Measurements from ENCODE around the gene CHRNB2.

The CHRNB2 gene

GRCh38 chr1:154614247-154614646, 46.7 kb downstream of the CHRNB2 start:
- no peak for DNase-seq

- no peak for DNase-seq
These were observed 47.3 kb downstream of the CHRNB2 start for GRCh38 chr1:154614901-154615300.

GRCh38 chr1:154615411-154615810, 47.8 kb downstream of the CHRNB2 start:
- no peak for DNase-seq

- no peak for DNase-seq
These were observed 49.2 kb downstream of the CHRNB2 start for GRCh38 chr1:154616659-154617345.

- no peak for DNase-seq
These were observed 51.8 kb downstream of the CHRNB2 start for GRCh38 chr1:154619181-154619948.

GRCh38 chr1:154620751-154621150, 53.2 kb downstream of the CHRNB2 start:
- DNase-seq: no peak

- DNase-seq: no peak
These were observed 54.3 kb downstream of the CHRNB2 start for GRCh38 chr1:154621875-154622274.

- no peak for DNase-seq
These were observed 55.0 kb downstream of the CHRNB2 start for GRCh38 chr1:154622503-154623039.

GRCh38 chr1:154623358-154623757, 55.8 kb downstream of the CHRNB2 start:
- no peak for DNase-seq

GRCh38 chr1:154624746-154625643, 57.4 kb downstream of the CHRNB2 start:
- peak; percentile 55 for DNase-seq

GRCh38 chr1:154626456-154627256, 59.1 kb downstream of the CHRNB2 start:
- DNase-seq: no peak

- DNase-seq: peak; percentile 89
These were observed 59.9 kb downstream of the CHRNB2 start for GRCh38 chr1:154627257-154628120.

GRCh38 chr1:154628121-154628405, 60.5 kb downstream of the CHRNB2 start:
- no peak for DNase-seq

- no peak for DNase-seq
These were observed 61.6 kb downstream of the CHRNB2 start for GRCh38 chr1:154629061-154629674.

Measured in EL (cell line).